OCI-LY3 (cell line): Measurements from ENCODE around the gene CIB4.

Source experiments
- H2AFZ ChIP-seq: fragments of 200-600, 300-600 bp; shearing (Covaris generic); 2 replicates; pipeline ENCODE4 v1.6.0; 2014; ENCODE audit warnings: antibody characterized with exemption, low read depth, low read length
- H3K27ac ChIP-seq: fragments of 200-600, 300-600 bp; sonication (generic); 2 replicates; pipeline ENCODE4 v1.5.1; 2014; ENCODE audit warnings: mild to moderate bottlenecking, low read length, moderate library complexity, mixed read lengths
- H3K27me3 ChIP-seq: fragments of 200-600, 300-600 bp; sonication (generic); 2 replicates; pipeline ENCODE4 v1.6.1; 2014; ENCODE audit warnings: low read depth, low read length, mixed read lengths
- H3K36me3 ChIP-seq: fragments of 200-600, 300-600 bp; sonication (generic); replicated peaks from 2 replicates; pipeline ENCODE3; 2014; ENCODE audit warnings: low read depth, low read length, mixed read lengths
- H3K4me1 ChIP-seq: fragments of 300-600, 200-600 bp; sonication (generic); 2 replicates; pipeline ENCODE4 v1.6.1; 2014; ENCODE audit warnings: low read length, mixed read lengths
- H3K4me2 ChIP-seq: fragments of 200-600, 300-600 bp; sonication (generic); 2 replicates; pipeline ENCODE4 v1.6.1; 2014; ENCODE audit warnings: low read length, mixed read lengths
- H3K4me3 ChIP-seq: fragments of 300-600, 200-600 bp; sonication (generic); 2 replicates; pipeline ENCODE4 v1.5.1; 2014; ENCODE audit warnings: antibody characterized with exemption, mild to moderate bottlenecking, low read length, moderate library complexity
- H3K79me2 ChIP-seq: fragments of 300-600, 200-600 bp; shearing (Covaris generic); 2 replicates; pipeline ENCODE4 v1.6.1; 2014; ENCODE audit warnings: mild to moderate bottlenecking, low read length, mixed read lengths
- H3K9ac ChIP-seq: fragments of 300-600, 200-600 bp; shearing (Covaris generic); 2 replicates; pipeline ENCODE4 v1.6.0; 2014; ENCODE audit warnings: mild to moderate bottlenecking, low read length, moderate library complexity
- H3K9me3 ChIP-seq: fragments of 200-600, 300-600 bp; shearing (Covaris generic); 2 replicates; pipeline ENCODE4 v1.6.1; 2014; ENCODE audit warnings: low read length, mixed read lengths; ENCODE audit not compliant: insufficient read depth
- H4K20me1 ChIP-seq: fragments of 200-600, 300-600 bp; sonication (generic); 2 replicates; pipeline ENCODE4 v1.6.1; 2016; ENCODE audit warnings: low read length, mixed read lengths; ENCODE audit not compliant: insufficient read depth
- CTCF ChIP-seq: fragments of 200-600, 300-600 bp; sonication (generic); IDR thresholded peaks from 2 replicates; pipeline ENCODE4 v1.5.1; 2014; ENCODE audit warnings: antibody characterized with exemption, low read length, low read depth
- EZH2phosphoT487 ChIP-seq: fragments of 200-600 bp; shearing (Covaris generic); IDR thresholded peaks from 2 replicates; pipeline ENCODE4 v1.6.1; 2018; ENCODE audit warnings: antibody characterized with exemption, mixed run types, low read depth

CIB4 gene

GRCh38 chr2:26674002-26674751, 33.0 kb upstream of the CIB4 start:
- no peak for TF ChIP-seq CTCF
- Histone ChIP-seq H2AFZ (no peak overlapping the region), H3K27me3 (peaks cover 49% of the 10 kb centered on the region)

GRCh38 chr2:26672818-26673393, 31.7 kb upstream of the CIB4 start:
- Histone ChIP-seq H3K27me3 (peaks cover 45% of the 10 kb centered on the region), H2AFZ (no peak overlapping the region), H3K4me1 (no peaks in the 10 kb centered on the region), H3K79me2 (no peaks in the 10 kb centered on the region), H4K20me1 (no peaks in the 10 kb centered on the region), H3K27ac (no peak overlapping the region), H3K9me3 (no peaks in the 10 kb centered on the region), H3K4me3 (no peak overlapping the region), H3K4me2 (no peak overlapping the region), H3K9ac (no peak overlapping the region), H3K36me3 (no peaks in the 10 kb centered on the region)
- no peak for TF ChIP-seq EZH2phosphoT487
- TF ChIP-seq CTCF, result no peak

More at GRCh38 chr2:26674002-26674751, 33.0 kb upstream of the CIB4 start:
- Histone ChIP-seq H4K20me1 (no peaks in the 10 kb centered on the region), H3K79me2 (no peaks in the 10 kb centered on the region), H3K4me3 (no peak overlapping the region), H3K27ac (no peak overlapping the region), H3K9me3 (no peaks in the 10 kb centered on the region), H3K4me1 (no peaks in the 10 kb centered on the region), H3K9ac (no peak overlapping the region), H3K4me2 (no peak overlapping the region), H3K36me3 (no peaks in the 10 kb centered on the region)

- no peaks in the 10 kb centered on the region for H4K20me1 ChIP-seq
- H3K79me2 ChIP-seq, result no peaks in the 10 kb centered on the region
- no peaks in the 10 kb centered on the region for H3K4me1 ChIP-seq
- H3K36me3 ChIP-seq, result no peaks in the 10 kb centered on the region
- no peak overlapping the region for H2AFZ ChIP-seq
- H3K4me2 ChIP-seq, result no peak overlapping the region
- no peak for TF ChIP-seq CTCF
- no peak for TF ChIP-seq EZH2phosphoT487
- H3K4me3 ChIP-seq, result no peak overlapping the region
- H3K9me3 ChIP-seq, result no peaks in the 10 kb centered on the region
- peaks cover 40% of the 10 kb centered on the region for H3K27me3 ChIP-seq
- H3K9ac ChIP-seq, result no peak overlapping the region
- no peak overlapping the region for H3K27ac ChIP-seq
Observed at GRCh38 chr2:26672112-26672817, 31.1 kb upstream of the CIB4 start.

GRCh38 chr2:26671691-26672090, 30.5 kb upstream of the CIB4 start:
- Histone ChIP-seq H3K9me3 (no peaks in the 10 kb centered on the region), H3K9ac (no peak overlapping the region), H2AFZ (no peak overlapping the region), H3K27ac (no peak overlapping the region), H4K20me1 (no peaks in the 10 kb centered on the region), H3K4me1 (no peaks in the 10 kb centered on the region), H3K27me3 (peaks cover 38% of the 10 kb centered on the region), H3K36me3 (no peaks in the 10 kb centered on the region), H3K4me2 (no peak overlapping the region), H3K4me3 (no peak overlapping the region), H3K79me2 (no peaks in the 10 kb centered on the region)
- TF ChIP-seq CTCF, result no peak
